Endothelial cell of umbilical vein (primary cell): Measurements from ENCODE around the gene ELOVL4. TPM values are rescaled to one million over a fixed set of nuclear protein-coding genes. Genes with fewer than 3 reads are reported as not detected.

Experiments
- BruUV-seq: library from RNA; stranded (reverse); fragments of 400-500 nt; replicated peaks from 2 replicates; lab custom pipeline; 2021; lab: Mats Ljungman, UMichigan
- CTCF ChIA-PET: fragments of 300-600, 350-600 bp; sonication (Branson Sonifier 250); formaldehyde crosslinking; loops from one replicate; lab custom pipeline; 2021; ENCODE audit warnings: antibody characterized with exemption, inconsistent platforms; lab: Charles Lee
- POLR2A ChIA-PET: fragments of 300-600, 350-600 bp; sonication (Branson Sonifier 250); formaldehyde crosslinking; loops from one replicate; lab custom pipeline; 2021; ENCODE audit warnings: antibody characterized with exemption, inconsistent platforms; lab: Charles Lee
- DNase-seq: peaks from one replicate; pipeline ENCODE4 v3.0.0-alpha.2; 2011; ENCODE audit warnings: low read depth, low spot score
- FAIRE-seq: peaks from 2 replicates; lab custom pipeline; 2011; peaks lifted over from hg19 to GRCh38; lab: Jason Lieb, UNC
- H2AFZ ChIP-seq: 2 replicates; pipeline ENCODE4 v1.6.0; 2012; ENCODE audit warnings: low read depth, low read length, control low read depth, inconsistent platforms
- H3K27ac ChIP-seq: 2 replicates; pipeline ENCODE4 v1.5.1; 2011; ENCODE audit warnings: low read depth, mild to moderate bottlenecking, control low read depth, low read length, moderate library complexity; ENCODE audit not compliant: insufficient read depth
- H3K27me3 ChIP-seq, 2 experiments: 2 replicates each; pipeline versions ENCODE4 v1.6.0 to v1.6.1; 2011; ENCODE audit warnings: low read length in 2 of 2, mixed read lengths in 1 of 2; ENCODE audit not compliant: control insufficient read depth in 2 of 2, insufficient read depth in 2 of 2
- H3K36me3 ChIP-seq, 2 experiments: 2 replicates in 1 of 2; 3 replicates in 1 of 2; pipeline ENCODE4 v1.5.1; 2011; ENCODE audit warnings: low read length in 2 of 2, mild to moderate bottlenecking in 1 of 2, moderate library complexity in 1 of 2; ENCODE audit not compliant: control insufficient read depth in 2 of 2, insufficient read depth in 2 of 2; ENCODE audit errors: extremely low read depth in 1 of 2
- H3K4me1 ChIP-seq: 3 replicates; pipeline ENCODE4 v1.5.1; 2011; ENCODE audit warnings: mild to moderate bottlenecking, low read length; ENCODE audit not compliant: control insufficient read depth, insufficient read depth; ENCODE audit errors: extremely low read depth
- H3K4me2 ChIP-seq: 2 replicates; pipeline ENCODE4 v1.6.1; 2011; ENCODE audit warnings: low read length, control low read depth, mixed read lengths; ENCODE audit not compliant: insufficient read depth
- H3K4me3 ChIP-seq, 3 experiments: fragments of 200-600 bp in 1 of 3; sonication (generic), shearing (Covaris generic) in 1 of 3; replicated peaks in 1 of 3; 2 replicates each; pipeline ENCODE4 v1.5.1; 2011 to 2016; ENCODE audit warnings: control low read depth in 3 of 3, low read length in 3 of 3, mild to moderate bottlenecking in 2 of 3, inconsistent platforms in 1 of 3, low read depth in 1 of 3, moderate library complexity in 1 of 3; ENCODE audit not compliant: insufficient read depth in 1 of 3
- H3K79me2 ChIP-seq: 2 replicates; pipeline ENCODE4 v1.6.0; 2012; ENCODE audit warnings: low read length, inconsistent platforms; ENCODE audit not compliant: control insufficient read depth, insufficient read depth
- H3K9ac ChIP-seq: replicated peaks from 2 replicates; pipeline ENCODE3; 2011; ENCODE audit warnings: low read length, control low read depth; ENCODE audit not compliant: insufficient read depth; ENCODE audit errors: extremely low read depth
- H3K9me1 ChIP-seq: replicated peaks from 3 replicates; pipeline ENCODE4 v1.6.0; 2011; ENCODE audit warnings: mild to moderate bottlenecking, low read length; ENCODE audit not compliant: control insufficient read depth, insufficient read depth; ENCODE audit errors: extremely low read depth
- H3K9me3 ChIP-seq: replicated peaks from 2 replicates; pipeline ENCODE4 v1.5.1; 2012; ENCODE audit warnings: low read length, inconsistent platforms; ENCODE audit not compliant: control insufficient read depth, insufficient read depth
- H4K20me1 ChIP-seq: replicated peaks from 2 replicates; pipeline ENCODE3; 2011; ENCODE audit warnings: mild to moderate bottlenecking, low read length; ENCODE audit not compliant: control insufficient read depth, insufficient read depth; ENCODE audit errors: extremely low read depth
- EZH2 ChIP-seq: IDR thresholded peaks from 2 replicates; pipeline ENCODE4 v1.6.1; 2012; ENCODE audit warnings: borderline replicate concordance, low read depth, mild to moderate bottlenecking, moderate library complexity, low read length, inconsistent platforms; ENCODE audit not compliant: severe bottlenecking
- FOS ChIP-seq: IDR thresholded peaks from 2 replicates; pipeline ENCODE4 v1.6.1; 2011; ENCODE audit warnings: mild to moderate bottlenecking, low read length, moderate library complexity, borderline replicate concordance; ENCODE audit not compliant: insufficient read depth
- GATA2 ChIP-seq: IDR thresholded peaks from 2 replicates; pipeline ENCODE4 v1.7.0; 2011; ENCODE audit warnings: low read depth, mild to moderate bottlenecking, moderate library complexity, mixed read lengths, low read length; ENCODE audit not compliant: insufficient read length, insufficient read depth
- MYC ChIP-seq: IDR thresholded peaks from one replicate; pipeline ENCODE4 v1.6.1; 2011; ENCODE audit warnings: mild to moderate bottlenecking, low read depth, low read length
- POLR2A ChIP-seq: IDR thresholded peaks from 2 replicates; pipeline ENCODE4 v1.6.1; 2012; ENCODE audit warnings: low read depth, mild to moderate bottlenecking, control low read depth, low read length
- dilution Hi-C: fragments of 300-500 bp; cut with MboI; formaldehyde crosslinking; loops from one replicate; pipeline ENCODE4 v1.15.0; 2019; ENCODE audit warnings: low sequenced_read_pairs; ENCODE audit not compliant: extremely low pct_ligation_motif_present
- intact Hi-C: fragments of 100-400 bp; cut with micrococcal nuclease; formaldehyde crosslinking; loops from one replicate; pipeline ENCODE4 v1.10.0; 2022
- polyA plus RNA-seq, 4 experiments: library from polyadenylated mRNA; depleted of rRNA in 3 of 4; stranded (reverse) in 3 of 4; unstranded in 1 of 4; fragments of >200 nt; gene quantifications; 2 replicates each; pipeline versions ENCODE4 v1.2.1 to v1.2.3, GENCODE V29; 2011 to 2012; ENCODE audit warnings: missing spikeins in 1 of 4
- total RNA-seq: library from RNA; stranded (reverse); gene quantifications from 2 replicates; pipeline ENCODE4 v1.2.3, GENCODE V29; 2021
- TF ChIP-seq, protein P1 (sequence below): IDR thresholded peaks from 2 replicates; pipeline ENCODE4 v1.6.1; 2011; ENCODE audit not compliant: insufficient read depth, insufficient read length

Gene ELOVL4
- total and polyA plus RNA-seq, 2 donors (not counting 3 experiments of a cell fraction or from before 2014, with no cell fraction given), result 0.98 to 3.3 TPM

DNA sequence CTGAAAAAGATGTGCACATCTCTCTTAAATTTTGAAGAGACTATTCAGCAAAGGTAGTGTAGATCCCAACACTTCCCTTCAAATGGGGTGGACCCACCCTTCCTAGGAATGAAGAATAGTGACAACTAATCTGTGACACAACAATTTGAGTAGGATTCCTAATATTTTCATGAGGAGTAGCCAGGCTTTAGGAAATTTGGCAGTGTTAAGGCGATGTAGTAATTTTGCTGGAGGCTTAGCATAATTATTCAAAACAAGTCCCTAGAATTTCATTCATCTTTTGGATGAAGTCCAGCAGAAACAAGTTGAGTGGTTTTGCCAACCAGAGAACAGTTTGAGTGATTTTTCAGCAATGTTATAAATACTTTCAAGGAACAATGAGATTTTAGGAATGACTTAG lies 52.4 kb downstream of the ELOVL4 start:
- no peak overlapping the region for H3K4me2 ChIP-seq
- POLR2A ChIA-PET, result no interaction called here

DNA sequence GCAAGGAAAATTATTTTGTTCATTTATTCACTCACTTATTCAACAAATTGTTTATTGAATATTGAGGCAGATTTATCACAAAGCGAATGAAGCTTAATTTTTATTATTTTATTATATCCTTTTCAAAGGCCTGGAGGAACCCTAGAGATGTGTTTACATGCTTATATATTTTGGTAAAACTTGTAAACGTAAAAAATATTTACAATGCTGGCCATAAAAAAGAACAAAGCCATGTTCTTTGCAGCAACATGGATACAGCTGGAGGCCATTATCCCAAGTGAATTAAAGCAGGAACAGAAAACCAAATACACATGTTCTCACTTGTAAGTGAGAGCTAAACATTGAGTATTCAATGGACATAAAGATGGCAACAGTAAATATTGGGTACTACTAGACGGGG lies 58.8 kb downstream of the ELOVL4 start:
- dilution Hi-C loops, result no loop called here
- peaks cover 0 to 4% of the 10 kb centered on the region in 2 experiments for H3K27me3 ChIP-seq
- TF ChIP-seq POLR2A (no peak), GATA2 (no peak), MYC (no peak), EZH2 (no peak)
- H2AFZ ChIP-seq, result no peak overlapping the region
- no peaks in the 10 kb centered on the region for H3K79me2 ChIP-seq
- no peaks in the 10 kb centered on the region for H3K4me1 ChIP-seq
- no peaks in the 10 kb centered on the region for H3K9me3 ChIP-seq
- no peak overlapping the region for H3K27ac ChIP-seq
- H3K36me3 ChIP-seq, result no peaks in the 10 kb centered on the region
- DNase-seq (no peak), FAIRE-seq (no peak)
- no peaks in the 10 kb centered on the region for H4K20me1 ChIP-seq
- ChIA-PET CTCF (interaction anchor here (0.6 to 1.6 kb wide), 4 partner anchors 12 to 218 kb away, joined by 3 to 9 read pairs (median 4); no protein-coding TSS in a partner anchor), POLR2A (no interaction called here)
- H3K4me2 ChIP-seq, result no peak overlapping the region
- BruUV-seq, result no TSS peak
- intact Hi-C loops, result no loop called here
- H3K9ac ChIP-seq, result no peak overlapping the region
- H3K4me3 ChIP-seq, result no peak overlapping the region
- H3K9me1 ChIP-seq, result no peaks in the 10 kb centered on the region

More for the DNA sequence above, 52.4 kb downstream of the ELOVL4 start:
- Histone ChIP-seq H3K9me3 (no peaks in the 10 kb centered on the region), H3K4me3 (no peak overlapping the region), H3K9ac (no peak overlapping the region), H3K27me3 (peaks cover 0 to 4% of the 10 kb centered on the region in 2 experiments), H3K36me3 (no peaks in the 10 kb centered on the region), H3K4me1 (no peaks in the 10 kb centered on the region), H3K27ac (no peak overlapping the region), H3K9me1 (no peaks in the 10 kb centered on the region), H2AFZ (no peak overlapping the region), H4K20me1 (no peaks in the 10 kb centered on the region), H3K79me2 (no peaks in the 10 kb centered on the region)
- no TSS peak for BruUV-seq
- intact Hi-C loops (no loop called here), dilution Hi-C loops (no loop called here)
- DNase-seq (no peak), FAIRE-seq (no peak)
- CTCF ChIA-PET, result no interaction called here
- TF ChIP-seq, protein P1, sequence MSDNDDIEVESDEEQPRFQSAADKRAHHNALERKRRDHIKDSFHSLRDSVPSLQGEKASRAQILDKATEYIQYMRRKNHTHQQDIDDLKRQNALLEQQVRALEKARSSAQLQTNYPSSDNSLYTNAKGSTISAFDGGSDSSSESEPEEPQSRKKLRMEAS, result no peak
- TF ChIP-seq FOS, result no peak
